ENCODE measurements around the gene KCTD14. TPM values are rescaled to one million over a fixed set of nuclear protein-coding genes. Genes with fewer than 3 reads are reported as not detected.

The KCTD14 gene
- total RNA-seq, 2 experiments from 2014 or later = not detected

DNA sequence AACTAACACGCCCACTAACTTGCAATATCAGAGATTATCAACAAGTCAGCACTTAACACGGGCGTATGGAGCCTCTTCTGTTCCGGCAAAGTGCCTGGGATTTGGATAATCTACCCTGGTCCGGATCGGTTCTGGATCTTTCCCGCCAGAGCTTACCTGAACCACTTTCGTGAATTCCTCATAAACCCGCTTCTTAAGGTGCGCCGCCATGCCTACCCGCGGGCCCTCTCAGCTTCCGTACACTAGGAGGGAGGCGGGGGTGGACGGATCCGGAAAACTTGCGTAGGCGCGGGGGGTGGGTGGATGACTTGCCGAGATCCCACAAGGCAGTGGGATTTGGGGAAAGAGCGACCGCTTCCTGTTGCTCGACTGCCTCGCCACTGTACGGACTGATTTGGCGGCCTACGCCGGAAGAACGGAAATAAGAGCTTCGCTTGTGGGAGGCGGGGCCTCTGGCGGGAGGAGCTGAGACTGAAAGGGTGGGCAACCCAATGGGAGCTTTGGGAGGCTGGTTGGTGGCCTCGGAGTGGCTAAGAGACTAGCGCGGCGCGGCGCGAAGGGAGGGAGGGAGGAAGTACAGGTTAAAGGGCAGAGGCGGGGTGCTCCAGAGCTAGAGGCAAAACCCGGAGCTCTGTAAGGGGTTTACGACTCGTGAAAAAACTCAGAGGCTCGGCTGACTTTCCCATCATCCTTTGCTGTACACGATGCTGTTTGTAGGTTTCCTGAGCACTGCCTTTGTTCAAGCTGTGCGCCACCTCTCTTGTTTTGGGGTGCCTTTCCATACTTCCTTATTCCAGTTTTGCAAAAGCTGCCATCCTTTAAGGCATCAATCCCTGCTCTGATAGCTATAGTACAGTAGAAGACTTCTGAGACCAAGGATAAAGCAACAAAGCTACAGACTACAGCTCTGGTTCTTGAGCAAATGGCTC, 28.4 kb downstream of the KCTD14 start, which contains the start of gene INTS4:
Gene INTS4 (minus strand): TSS at position 235 of the 929 bp plus-strand sequence. CDS start 25 bp downstream, at position 210.
- Histone ChIP-seq H3K4me3 (ENCODE audit: low read depth, low read length, poor library complexity, severe bottlenecking) (peak within 1 kb of the TSS; percentile 79), H3K36me3 (ENCODE audit: insufficient read depth, low read length) (peaks cover 18% of the 10 kb centered on the region), H4K20me1 (ENCODE audit: insufficient read depth, low read length) (no peaks in the 10 kb centered on the region), H3K27ac (ENCODE audit: low read depth, low read length, poor library complexity, severe bottlenecking) (peak within 1 kb of the TSS; percentile 79), H3K9me3 (ENCODE audit: low read length) (no peaks in the 10 kb centered on the region), H2AFZ (ENCODE audit: low read length) (peak within 1 kb of the TSS; percentile 88), H3K9me2 (ENCODE audit: insufficient read depth, low read length) (no peaks in the 10 kb centered on the region), H3K79me2 (ENCODE audit: insufficient read depth, low read depth, low read length) (peaks cover 22% of the 10 kb centered on the region), H3K4me1 (ENCODE audit: insufficient read depth, low read length, poor library complexity, severe bottlenecking) (peaks cover 38% of the 10 kb centered on the region), H3K4me2 (ENCODE audit: low read length) (peak within 1 kb of the TSS; percentile 98)
- peak; percentile 99 for DNase-seq (ENCODE audit: low spot score)
- BruUV-seq (replicated peaks) = no TSS peak
- CTCF ChIA-PET (ENCODE audit: unreplicated experiment) = interaction anchor here (0.6 to 1.2 kb wide), 4 partner anchors 51 to 221 kb away, joined by 3 to 8 read pairs (median 4); partner anchors contain the start of gene NDUFC2
- intact Hi-C loops (cut with micrococcal nuclease; ENCODE audit: unreplicated experiment) = loop anchor here (1.0 to 10.0 kb wide), 5 partner anchors 140 to 1550 kb away; partner anchors contain the start of genes ALG8, CLNS1A, EMSY and KCTD21
- TF ChIP-seq, protein P1, sequence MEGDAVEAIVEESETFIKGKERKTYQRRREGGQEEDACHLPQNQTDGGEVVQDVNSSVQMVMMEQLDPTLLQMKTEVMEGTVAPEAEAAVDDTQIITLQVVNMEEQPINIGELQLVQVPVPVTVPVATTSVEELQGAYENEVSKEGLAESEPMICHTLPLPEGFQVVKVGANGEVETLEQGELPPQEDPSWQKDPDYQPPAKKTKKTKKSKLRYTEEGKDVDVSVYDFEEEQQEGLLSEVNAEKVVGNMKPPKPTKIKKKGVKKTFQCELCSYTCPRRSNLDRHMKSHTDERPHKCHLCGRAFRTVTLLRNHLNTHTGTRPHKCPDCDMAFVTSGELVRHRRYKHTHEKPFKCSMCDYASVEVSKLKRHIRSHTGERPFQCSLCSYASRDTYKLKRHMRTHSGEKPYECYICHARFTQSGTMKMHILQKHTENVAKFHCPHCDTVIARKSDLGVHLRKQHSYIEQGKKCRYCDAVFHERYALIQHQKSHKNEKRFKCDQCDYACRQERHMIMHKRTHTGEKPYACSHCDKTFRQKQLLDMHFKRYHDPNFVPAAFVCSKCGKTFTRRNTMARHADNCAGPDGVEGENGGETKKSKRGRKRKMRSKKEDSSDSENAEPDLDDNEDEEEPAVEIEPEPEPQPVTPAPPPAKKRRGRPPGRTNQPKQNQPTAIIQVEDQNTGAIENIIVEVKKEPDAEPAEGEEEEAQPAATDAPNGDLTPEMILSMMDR (conservative IDR thresholded peaks at IDR 0.05; ENCODE audit: low read length) = peak; percentile 41; the same call in 1 of the 2 replicates
- no peak for TF ChIP-seq EZH2phosphoT487 (IDR thresholded peaks at IDR 0.05; ENCODE audit: borderline replicate concordance, low read depth, low read length)
- POLR2A ChIA-PET = interaction anchor here (0.5 to 1.7 kb wide), 21 partner anchors 10 to 1212 kb away, joined by 3 to 11 read pairs (median 3); partner anchors contain the start of genes ALG8, KCTD21 and USP35

DNA sequence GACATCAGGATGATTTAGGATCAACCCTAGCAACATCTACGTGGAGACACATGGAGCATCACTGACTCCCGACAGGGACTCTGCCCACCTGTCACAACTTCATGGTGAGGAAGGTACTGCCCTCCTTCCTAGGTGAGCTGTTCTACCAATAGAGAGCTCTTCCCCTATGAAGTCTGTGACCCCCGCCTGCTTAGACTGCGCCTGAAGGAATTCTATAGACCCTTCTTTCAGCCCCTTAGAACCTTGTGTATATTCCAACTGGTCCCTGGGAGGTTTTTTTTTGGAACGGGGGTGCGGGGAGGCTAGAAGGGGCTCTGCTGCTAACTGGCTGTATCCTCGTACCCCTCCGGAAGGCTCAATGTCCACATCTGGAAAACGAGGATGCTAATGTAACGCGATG, 29.2 kb downstream of the KCTD14 start:
- H3K79me2 ChIP-seq (ENCODE audit: insufficient read depth, low read depth, low read length) = peaks cover 22% of the 10 kb centered on the region
- TF ChIP-seq, protein P1 (conservative IDR thresholded peaks at IDR 0.05; ENCODE audit: low read length) = no peak
- TF ChIP-seq EZH2phosphoT487 (IDR thresholded peaks at IDR 0.05; ENCODE audit: borderline replicate concordance, low read depth, low read length) = no peak
- peak; percentile 13 for DNase-seq (ENCODE audit: low spot score)
- H3K36me3 ChIP-seq (ENCODE audit: insufficient read depth, low read length) = peaks cover 26% of the 10 kb centered on the region
- ChIA-PET POLR2A (interaction anchor here (0.5 to 1.7 kb wide), 4 partner anchors 13 to 166 kb away, joined by 3 to 6 read pairs (median 4); no protein-coding TSS in a partner anchor), CTCF (ENCODE audit: unreplicated experiment) (interaction anchor here (0.6 kb wide), 1 partner anchor 221 kb away, joined by 8 read pairs; no protein-coding TSS in a partner anchor)
- BruUV-seq (replicated peaks) = no TSS peak
- H3K9me2 ChIP-seq (ENCODE audit: insufficient read depth, low read length) = no peaks in the 10 kb centered on the region
- H3K4me2 ChIP-seq (ENCODE audit: low read length) = peak overlapping the region; percentile 98
- H3K4me1 ChIP-seq (ENCODE audit: insufficient read depth, low read length, poor library complexity, severe bottlenecking) = peaks cover 30% of the 10 kb centered on the region
- H3K27ac ChIP-seq (ENCODE audit: low read depth, low read length, poor library complexity, severe bottlenecking) = peak overlapping the region; percentile 79
- H3K9me3 ChIP-seq (ENCODE audit: low read length) = no peaks in the 10 kb centered on the region
- H4K20me1 ChIP-seq (ENCODE audit: insufficient read depth, low read length) = no peaks in the 10 kb centered on the region
- intact Hi-C loops (cut with micrococcal nuclease; ENCODE audit: unreplicated experiment) = loop anchor here (1.0 to 10.0 kb wide), 5 partner anchors 141 to 1549 kb away; partner anchors contain the start of genes ALG8, CLNS1A, EMSY and KCTD21
- H2AFZ ChIP-seq (ENCODE audit: low read length) = peak overlapping the region; percentile 84; the same call in 1 of the 2 replicates
- H3K4me3 ChIP-seq (ENCODE audit: low read depth, low read length, poor library complexity, severe bottlenecking) = peak overlapping the region; percentile 79

Data from OCI-LY7 (cell line).